Kidney (tissue), 14 donors: Measurements from ENCODE around the gene GNAI1. TPM values are rescaled to one million over a fixed set of nuclear protein-coding genes. Genes with fewer than 3 reads are reported as not detected.

ENCODE experiments used
- DNase-seq, 5 donors: peaks; one replicate each; pipeline ENCODE4 v3.0.0-alpha.2; 2013 to 2020
- FAIRE-seq: peaks from 2 replicates; lab custom pipeline; 2012; peaks lifted over from hg19 to GRCh38; lab: Jason Lieb, UNC
- H3K27ac ChIP-seq, 2 donors: one replicate each; pipeline ENCODE4 v1.7.0; 2013; ENCODE audit warnings: low read depth in 2 of 2, low read length in 2 of 2, inconsistent platforms in 1 of 2
- H3K27me3 ChIP-seq: one replicate; pipeline ENCODE4 v1.7.1; 2013; ENCODE audit warnings: low read length, inconsistent platforms; ENCODE audit not compliant: control insufficient read depth, insufficient read depth
- H3K36me3 ChIP-seq, 3 donors: one replicate each; pipeline versions ENCODE4 v1.7.0 to v1.7.1; 2013; ENCODE audit warnings: low read length in 3 of 3, control low read depth in 1 of 3, inconsistent platforms in 1 of 3; ENCODE audit not compliant: insufficient read depth in 3 of 3, control insufficient read depth in 2 of 3
- H3K4me1 ChIP-seq, 3 donors: one replicate each; pipeline versions ENCODE4 v1.7.0 to v1.7.1; 2013; ENCODE audit warnings: low read length in 3 of 3, inconsistent platforms in 1 of 3, low read depth in 1 of 3; ENCODE audit not compliant: control insufficient read depth in 2 of 3, insufficient read depth in 2 of 3
- H3K4me3 ChIP-seq, 3 donors: one replicate each; pipeline versions ENCODE4 v1.7.0 to v1.8.1; 2013; ENCODE audit warnings: low read length in 3 of 3, control low read depth in 1 of 3, inconsistent platforms in 1 of 3
- H3K9ac ChIP-seq, 3 donors: one replicate each; pipeline versions ENCODE4 v1.7.0 to v1.7.1; 2013; ENCODE audit warnings: low read length in 3 of 3, control low read depth in 1 of 3, inconsistent platforms in 1 of 3
- H3K9me3 ChIP-seq, 3 donors: one replicate each; pipeline versions ENCODE4 v1.7.0 to v1.7.1; 2013; ENCODE audit warnings: low read length in 3 of 3, control low read depth in 1 of 3, inconsistent platforms in 1 of 3; ENCODE audit not compliant: control insufficient read depth in 2 of 3, insufficient read depth in 1 of 3
- intact Hi-C: fragments of 100-400 bp; cut with DNase I; formaldehyde crosslinking; loops from one replicate; pipeline ENCODE4 v1.11.1; 2022
- polyA plus RNA-seq: library from polyadenylated mRNA; stranded (reverse); fragments of 350-450 nt; fragmentation: Illumina TruSeq; extraction: RNeasy Lipid Tissue Mini Kit (QIAGEN cat#74804); gene quantifications from one replicate; pipeline ENCODE4 v1.2.3, GENCODE V29; 2014; ENCODE audit warnings: low read depth, low replicate concordance; ENCODE audit not compliant: insufficient read depth
- total RNA-seq: library from RNA; stranded (reverse); fragmentation: NEBNext Ultra II Directional; extraction: Animal tissue kit (Norgen Biotek cat#: 25700); gene quantifications from one replicate; pipeline ENCODE4 v1.2.1, GENCODE V29; 2021
- TF ChIP-seq, protein P1 (sequence below): IDR thresholded peaks from 3 replicates; pipeline ENCODE4 v1.5.1; 2012; ENCODE audit warnings: mild to moderate bottlenecking, moderate library complexity, borderline replicate concordance; ENCODE audit not compliant: insufficient read depth; ENCODE audit errors: extremely low read depth
- donor health status: control.
- donor health status: control.
- donor health status: control.
- donor health status: control.
- donor health status: control.
- donor health status: DM: yes; HTN: yes; CAD: no.
- donor health status: Normal renal cell carcinoma (clear cell type).

Gene GNAI1
- total and polyA plus RNA-seq, 2 donors from 2014 or later: 41.9 to 105 TPM

GRCh38 chr7:80142853-80143580 is 8.4 kb downstream of the GNAI1 start:
- TF ChIP-seq, protein P1, sequence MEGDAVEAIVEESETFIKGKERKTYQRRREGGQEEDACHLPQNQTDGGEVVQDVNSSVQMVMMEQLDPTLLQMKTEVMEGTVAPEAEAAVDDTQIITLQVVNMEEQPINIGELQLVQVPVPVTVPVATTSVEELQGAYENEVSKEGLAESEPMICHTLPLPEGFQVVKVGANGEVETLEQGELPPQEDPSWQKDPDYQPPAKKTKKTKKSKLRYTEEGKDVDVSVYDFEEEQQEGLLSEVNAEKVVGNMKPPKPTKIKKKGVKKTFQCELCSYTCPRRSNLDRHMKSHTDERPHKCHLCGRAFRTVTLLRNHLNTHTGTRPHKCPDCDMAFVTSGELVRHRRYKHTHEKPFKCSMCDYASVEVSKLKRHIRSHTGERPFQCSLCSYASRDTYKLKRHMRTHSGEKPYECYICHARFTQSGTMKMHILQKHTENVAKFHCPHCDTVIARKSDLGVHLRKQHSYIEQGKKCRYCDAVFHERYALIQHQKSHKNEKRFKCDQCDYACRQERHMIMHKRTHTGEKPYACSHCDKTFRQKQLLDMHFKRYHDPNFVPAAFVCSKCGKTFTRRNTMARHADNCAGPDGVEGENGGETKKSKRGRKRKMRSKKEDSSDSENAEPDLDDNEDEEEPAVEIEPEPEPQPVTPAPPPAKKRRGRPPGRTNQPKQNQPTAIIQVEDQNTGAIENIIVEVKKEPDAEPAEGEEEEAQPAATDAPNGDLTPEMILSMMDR: no peak
- no peak for FAIRE-seq
- H3K4me1 ChIP-seq: peaks cover 0 to 12% (median 4%) of the 10 kb centered on the region in 3 donors

GRCh38 chr7:80145780-80146422 is 11.3 kb downstream of the GNAI1 start:
- no peak for FAIRE-seq
- no peaks in the 10 kb centered on the region for H3K9me3 ChIP-seq
- no peaks in the 10 kb centered on the region for H3K27me3 ChIP-seq
- peaks cover 0 to 6% (median 4%) of the 10 kb centered on the region in 3 donors for H3K4me1 ChIP-seq
- no peak overlapping the region for H3K4me3 ChIP-seq
- no peak overlapping the region for H3K27ac ChIP-seq
- TF ChIP-seq, protein P1: no peak
- DNase-seq: peak in 3 of 5 donors; percentile 51 to 69 (median 68)
- intact Hi-C loops: no loop called here
- H3K9ac ChIP-seq: no peak overlapping the region
- H3K36me3 ChIP-seq: no peaks in the 10 kb centered on the region

More at GRCh38 chr7:80142853-80143580, 8.4 kb downstream of the GNAI1 start:
- DNase-seq: no peak
- H3K27me3 ChIP-seq: no peaks in the 10 kb centered on the region
- intact Hi-C loops: no loop called here
- no peak overlapping the region for H3K4me3 ChIP-seq
- no peaks in the 10 kb centered on the region for H3K9me3 ChIP-seq
- H3K27ac ChIP-seq: no peak overlapping the region
- H3K9ac ChIP-seq: no peak overlapping the region
- H3K36me3 ChIP-seq: no peaks in the 10 kb centered on the region

GRCh38 chr7:80146545-80147182 is 12.0 kb downstream of the GNAI1 start:
- Histone ChIP-seq H3K9me3 (no peaks in the 10 kb centered on the region), H3K27ac (no peak overlapping the region), H3K27me3 (no peaks in the 10 kb centered on the region), H3K36me3 (no peaks in the 10 kb centered on the region), H3K4me3 (no peak overlapping the region), H3K4me1 (peaks cover 0 to 6% (median 4%) of the 10 kb centered on the region in 3 donors), H3K9ac (no peak overlapping the region)
- no peak for FAIRE-seq
- intact Hi-C loops: no loop called here
- DNase-seq: peak in 1 of 5 donors; percentile 16
- TF ChIP-seq, protein P1: no peak
